Thoracic aorta (tissue), 2 donors: ENCODE data around the gene F2R. TPM values are rescaled to one million over a fixed set of nuclear protein-coding genes. Genes with fewer than 3 reads are reported as not detected.

Experiments
- ATAC-seq: fragments of 150-250 bp; one replicate; pipeline ENCODE4 v1.8.0; 2017; ENCODE audit warnings: low read depth; ENCODE audit not compliant: insufficient number of reproducible peaks, low FRiP score
- DNase-seq: peaks from one replicate; pipeline ENCODE4 v3.0.0-alpha.2; 2020; ENCODE audit warnings: low spot score
- H3K27ac ChIP-seq, 2 donors: fragments of 200-600 bp; sonication (generic); 1 replicate in 1 of 2; 2 replicates in 1 of 2; pipeline ENCODE4 v1.5.1; 2016; ENCODE audit warnings: mild to moderate bottlenecking in 2 of 2, moderate library complexity in 2 of 2
- H3K27me3 ChIP-seq: fragments of 200-600 bp; sonication (generic); replicated peaks from 2 replicates; pipeline ENCODE4 v1.6.0; 2016; ENCODE audit warnings: mild to moderate bottlenecking; ENCODE audit not compliant: insufficient read depth
- H3K36me3 ChIP-seq: fragments of 200-600 bp; sonication (generic); one replicate; pipeline ENCODE4 v1.5.1; 2016
- H3K4me1 ChIP-seq, 2 donors: fragments of 200-600 bp; sonication (generic); 1 replicate in 1 of 2; 2 replicates in 1 of 2; pipeline versions ENCODE4 v1.5.1 to v1.6.0; 2016; ENCODE audit warnings: low read depth in 2 of 2, mild to moderate bottlenecking in 1 of 2; ENCODE audit not compliant: control insufficient read depth in 1 of 2
- H3K4me3 ChIP-seq: fragments of 200-600 bp; sonication (generic); 2 replicates; pipeline ENCODE4 v1.5.1; 2016; ENCODE audit warnings: mild to moderate bottlenecking
- H3K9me3 ChIP-seq: fragments of 200-600 bp; sonication (generic); 2 replicates; pipeline ENCODE4 v1.5.1; 2016
- total RNA-seq, 2 donors: library from RNA; depleted of rRNA; stranded (reverse); fragments of >200 nt; gene quantifications; one replicate each; pipeline versions ENCODE4 v1.1.0 to v1.2.3, GENCODE V29; 2016
- TF ChIP-seq, protein P1 (sequence below): fragments of 200-600 bp; sonication (generic); IDR thresholded peaks from one replicate; pipeline ENCODE4 v1.5.1; 2019; ENCODE audit warnings: antibody characterized with exemption

Gene F2R
- total RNA-seq, 2 donors from 2014 or later: 96.4 to 240 TPM

DNA sequence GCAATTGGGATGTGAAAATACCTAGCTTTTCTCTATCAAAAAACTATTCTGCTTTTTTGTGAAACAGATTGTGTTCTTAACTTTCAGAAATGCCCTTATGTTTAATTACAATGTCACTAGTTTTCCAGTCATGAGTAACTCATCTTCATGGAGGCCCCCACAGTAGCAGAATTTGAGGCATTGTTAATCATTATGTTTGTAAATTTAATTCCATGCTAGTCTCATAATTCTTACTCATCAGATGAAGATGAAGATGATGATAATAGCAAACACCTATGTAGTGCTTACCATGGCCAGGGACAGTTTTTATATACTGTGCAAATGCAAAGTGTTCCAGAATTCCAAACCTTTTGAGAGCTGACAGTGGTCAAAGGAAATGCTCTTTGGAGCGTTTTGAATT, 27.7 kb upstream of the F2R start:
- DNase-seq (no peak), ATAC-seq (no peak)
- TF ChIP-seq, protein P1, sequence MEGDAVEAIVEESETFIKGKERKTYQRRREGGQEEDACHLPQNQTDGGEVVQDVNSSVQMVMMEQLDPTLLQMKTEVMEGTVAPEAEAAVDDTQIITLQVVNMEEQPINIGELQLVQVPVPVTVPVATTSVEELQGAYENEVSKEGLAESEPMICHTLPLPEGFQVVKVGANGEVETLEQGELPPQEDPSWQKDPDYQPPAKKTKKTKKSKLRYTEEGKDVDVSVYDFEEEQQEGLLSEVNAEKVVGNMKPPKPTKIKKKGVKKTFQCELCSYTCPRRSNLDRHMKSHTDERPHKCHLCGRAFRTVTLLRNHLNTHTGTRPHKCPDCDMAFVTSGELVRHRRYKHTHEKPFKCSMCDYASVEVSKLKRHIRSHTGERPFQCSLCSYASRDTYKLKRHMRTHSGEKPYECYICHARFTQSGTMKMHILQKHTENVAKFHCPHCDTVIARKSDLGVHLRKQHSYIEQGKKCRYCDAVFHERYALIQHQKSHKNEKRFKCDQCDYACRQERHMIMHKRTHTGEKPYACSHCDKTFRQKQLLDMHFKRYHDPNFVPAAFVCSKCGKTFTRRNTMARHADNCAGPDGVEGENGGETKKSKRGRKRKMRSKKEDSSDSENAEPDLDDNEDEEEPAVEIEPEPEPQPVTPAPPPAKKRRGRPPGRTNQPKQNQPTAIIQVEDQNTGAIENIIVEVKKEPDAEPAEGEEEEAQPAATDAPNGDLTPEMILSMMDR: no peak
- Histone ChIP-seq H3K36me3 (no peaks in the 10 kb centered on the region), H3K27me3 (no peaks in the 10 kb centered on the region), H3K9me3 (no peaks in the 10 kb centered on the region), H3K27ac (no peak overlapping the region), H3K4me1 (peaks cover 10 to 34% of the 10 kb centered on the region in 2 donors), H3K4me3 (no peak overlapping the region)

GRCh38 chr5:76688836-76689235, 27.1 kb upstream of the F2R start:
- no peaks in the 10 kb centered on the region for H3K36me3 ChIP-seq
- no peak for DNase-seq
- no peak for ATAC-seq

DNA sequence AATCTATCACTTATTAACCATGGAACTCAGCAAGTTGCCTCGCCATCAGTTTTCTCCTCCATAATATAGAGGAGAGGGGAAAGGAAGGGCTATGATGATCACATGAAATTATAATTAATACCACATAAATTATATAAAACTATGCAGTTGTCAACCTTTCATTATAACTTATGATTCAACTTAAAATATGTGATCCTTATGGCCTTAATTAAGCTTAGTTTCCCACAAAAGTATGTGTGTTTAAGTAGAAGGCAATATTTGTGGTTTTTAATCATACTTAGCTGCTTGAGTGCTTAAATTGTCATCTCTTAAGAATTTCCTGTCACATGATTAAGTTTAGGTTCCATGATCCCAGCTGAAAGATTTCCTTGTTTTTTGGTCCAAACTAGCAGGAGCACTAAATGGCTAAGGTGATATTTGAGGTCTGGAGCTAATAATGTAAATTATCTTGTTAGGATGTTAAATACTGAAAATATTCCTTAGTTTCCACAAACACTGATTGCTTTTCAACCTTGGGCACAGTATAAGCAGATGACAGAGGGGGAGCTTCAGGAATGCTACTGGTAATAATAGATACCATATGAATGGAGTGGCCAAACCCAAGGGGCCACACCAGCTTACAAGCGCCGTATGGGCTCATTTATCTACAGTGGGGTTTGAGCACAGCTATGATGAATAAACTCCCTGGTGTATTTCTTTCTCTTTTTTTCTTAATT, 26.4 kb upstream of the F2R start:
- H3K4me1 ChIP-seq: peaks cover 10 to 34% of the 10 kb centered on the region in 2 donors
- ATAC-seq (no peak), DNase-seq (no peak)
- no peaks in the 10 kb centered on the region for H3K36me3 ChIP-seq
- H3K27me3 ChIP-seq: no peaks in the 10 kb centered on the region
- H3K27ac ChIP-seq: peak overlapping the region; percentile 11 to 21
- no peak overlapping the region for H3K4me3 ChIP-seq
- no peaks in the 10 kb centered on the region for H3K9me3 ChIP-seq
- TF ChIP-seq, protein P1: no peak

More at GRCh38 chr5:76688836-76689235, 27.1 kb upstream of the F2R start:
- Histone ChIP-seq H3K27me3 (no peaks in the 10 kb centered on the region), H3K9me3 (no peaks in the 10 kb centered on the region), H3K4me3 (no peak overlapping the region), H3K27ac (no peak overlapping the region), H3K4me1 (peaks cover 10 to 34% of the 10 kb centered on the region in 2 donors)
- TF ChIP-seq, protein P1: no peak

DNA sequence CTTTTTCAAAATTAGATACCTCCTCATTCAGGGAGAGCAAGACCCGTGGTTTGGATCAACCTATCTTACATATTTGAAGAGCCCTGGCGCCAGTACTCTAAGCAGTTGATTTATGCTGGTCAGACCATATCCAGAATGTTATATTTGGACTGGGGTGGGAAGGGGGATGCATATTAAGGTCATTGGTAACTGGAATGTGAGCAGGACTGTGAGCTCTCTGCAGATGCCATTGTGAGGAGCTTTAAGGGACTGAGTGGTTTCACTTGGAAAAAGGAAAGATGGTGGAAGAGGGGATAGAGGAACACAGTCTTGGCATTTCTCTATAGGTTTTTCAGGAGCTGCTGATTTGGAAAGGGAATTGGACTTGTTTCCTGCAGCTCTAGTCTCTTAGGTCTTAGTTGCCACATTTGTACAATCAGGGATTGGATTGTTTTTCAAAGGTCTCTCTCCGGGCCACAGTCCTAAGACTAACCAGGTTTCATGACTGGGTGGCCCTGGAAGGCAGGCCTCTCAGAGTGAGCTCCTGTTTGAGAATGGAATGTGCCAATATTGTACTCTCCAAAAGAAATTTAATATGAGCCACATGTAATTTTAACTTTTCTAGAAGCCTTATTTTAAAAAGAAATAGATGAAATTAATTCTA, 25.8 kb upstream of the F2R start:
- Histone ChIP-seq H3K27ac (peak overlapping the region; percentile 11 to 21), H3K36me3 (no peaks in the 10 kb centered on the region), H3K9me3 (no peaks in the 10 kb centered on the region), H3K4me3 (no peak overlapping the region), H3K4me1 (peaks cover 10 to 34% of the 10 kb centered on the region in 2 donors), H3K27me3 (no peaks in the 10 kb centered on the region)
- DNase-seq: no peak
- ATAC-seq: no peak
- TF ChIP-seq, protein P1: no peak

GRCh38 chr5:76690704-76691466, 25.0 kb upstream of the F2R start:
- Histone ChIP-seq H3K4me3 (no peak overlapping the region), H3K27me3 (no peaks in the 10 kb centered on the region), H3K4me1 (peaks cover 10 to 34% of the 10 kb centered on the region in 2 donors), H3K9me3 (no peaks in the 10 kb centered on the region), H3K27ac (peak overlapping the region; percentile 31 to 41), H3K36me3 (no peaks in the 10 kb centered on the region)
- TF ChIP-seq, protein P1: no peak
- DNase-seq (no peak), ATAC-seq (no peak)
